NCI-H510A treated with DMSO at 0.1 percent for 48 hours (cell line): Measurements from ENCODE around the gene SLC12A4.
"Not testable (repeated sequence)": the region's sequence is repeated elsewhere in the genome, so short reads cannot be mapped to it uniquely, and the experiment has no call there.

Experiments used
- DNase-seq: peaks from one replicate; lab custom pipeline; 2025; lab: John Stamatoyannopoulos, UW

The SLC12A4 gene

DNA sequence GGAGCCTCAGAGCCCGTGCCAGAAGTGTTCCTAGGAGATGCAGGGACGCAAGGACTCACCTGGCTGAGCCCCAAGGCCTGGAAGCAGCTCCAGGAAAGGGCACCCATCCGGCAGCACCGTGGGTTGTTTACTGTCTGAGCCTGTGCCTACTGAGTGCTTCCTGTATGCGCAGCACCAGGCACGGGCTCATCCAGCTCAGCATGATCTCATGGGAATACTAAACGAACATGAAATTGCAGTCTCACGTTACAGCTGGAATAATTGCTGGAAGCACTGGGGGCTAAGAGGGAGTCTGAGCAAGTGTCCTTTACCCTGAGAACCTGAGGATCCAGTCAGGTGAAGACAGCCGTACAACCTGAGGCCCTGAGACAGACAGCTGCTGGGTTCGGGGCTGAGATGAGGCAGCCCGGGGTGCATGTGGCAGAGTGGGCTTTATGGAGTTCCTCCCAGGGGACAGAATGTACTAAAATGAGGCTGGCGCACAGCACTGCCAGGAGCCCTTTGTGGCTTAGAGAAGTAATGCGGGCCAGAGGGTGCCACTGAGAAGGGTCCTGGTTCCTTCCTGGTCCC, 42.2 kb downstream of the SLC12A4 start:
- peak; percentile 85 for DNase-seq

DNA sequence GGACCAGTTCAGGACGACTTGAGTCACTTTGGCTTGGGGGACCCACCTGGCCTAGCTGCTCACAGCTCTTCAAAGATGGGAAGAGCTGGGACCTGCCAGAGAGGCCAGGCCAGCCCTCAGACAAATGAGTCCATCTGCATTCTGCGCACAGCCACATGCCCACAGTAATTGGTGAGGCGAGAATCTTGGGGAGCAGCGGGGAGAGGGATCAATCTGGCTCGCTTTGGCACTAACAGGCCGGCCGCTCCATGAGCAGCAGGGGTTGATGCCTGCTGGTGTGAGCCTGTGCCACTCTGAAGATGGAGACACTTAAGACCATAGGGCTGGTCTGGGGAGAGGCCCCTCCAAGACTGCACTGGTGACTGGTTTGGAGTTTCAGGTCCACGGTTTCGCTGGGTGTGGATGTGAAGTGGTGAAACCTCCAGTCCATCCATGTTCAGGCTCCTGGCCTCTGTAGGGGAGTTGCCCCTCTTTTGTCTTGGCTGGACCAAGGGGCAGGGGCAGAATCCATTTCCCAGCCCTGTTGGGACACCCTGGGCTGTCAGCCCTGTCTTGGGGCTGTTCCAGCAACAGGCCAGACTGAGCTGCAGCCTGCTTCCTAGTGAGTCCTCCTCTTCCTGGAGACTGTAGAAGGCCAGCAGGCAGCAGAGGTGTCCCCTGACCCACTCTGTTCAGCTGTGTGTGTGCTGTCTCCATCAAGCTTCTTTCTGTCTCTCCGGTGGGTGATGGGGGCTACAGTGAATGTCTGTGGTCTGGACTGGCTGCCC, 44.1 kb downstream of the SLC12A4 start:
- DNase-seq, result no peak

DNA sequence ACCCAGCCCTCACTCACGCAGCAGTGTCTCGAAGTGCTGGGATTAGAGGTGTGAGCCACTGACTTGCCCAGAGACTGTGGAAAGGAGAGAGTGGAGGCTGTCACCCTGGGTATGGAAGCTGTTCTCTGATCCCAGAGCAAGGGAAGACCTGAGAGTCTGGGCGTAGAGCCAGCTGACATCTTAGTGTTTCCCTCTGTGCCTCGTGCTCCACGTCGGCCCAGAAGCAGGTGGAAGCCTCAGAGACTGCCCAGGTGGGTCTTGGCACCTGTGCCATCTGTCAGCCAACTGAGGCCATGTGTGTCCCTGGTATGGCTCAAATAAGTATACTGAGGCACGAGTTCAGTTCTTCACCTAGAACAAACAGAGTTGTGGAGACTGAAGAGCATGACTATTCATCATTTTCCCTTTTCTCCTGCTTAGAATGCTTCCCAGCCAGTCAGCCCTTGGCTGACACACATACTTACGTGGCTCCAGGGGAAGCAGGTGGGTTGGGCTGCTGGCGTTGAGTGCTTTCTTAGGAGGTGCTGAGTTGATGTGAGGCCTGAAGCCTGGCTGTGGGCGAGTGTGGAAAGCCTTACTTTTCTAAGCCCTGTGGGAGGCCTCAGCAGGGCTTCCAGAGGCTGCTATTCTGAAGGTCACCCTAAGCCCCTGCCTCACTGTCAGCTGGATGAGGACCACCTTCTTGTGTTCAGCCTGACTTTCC, 44.9 kb downstream of the SLC12A4 start:
- DNase-seq, result peak; percentile 37

DNA sequence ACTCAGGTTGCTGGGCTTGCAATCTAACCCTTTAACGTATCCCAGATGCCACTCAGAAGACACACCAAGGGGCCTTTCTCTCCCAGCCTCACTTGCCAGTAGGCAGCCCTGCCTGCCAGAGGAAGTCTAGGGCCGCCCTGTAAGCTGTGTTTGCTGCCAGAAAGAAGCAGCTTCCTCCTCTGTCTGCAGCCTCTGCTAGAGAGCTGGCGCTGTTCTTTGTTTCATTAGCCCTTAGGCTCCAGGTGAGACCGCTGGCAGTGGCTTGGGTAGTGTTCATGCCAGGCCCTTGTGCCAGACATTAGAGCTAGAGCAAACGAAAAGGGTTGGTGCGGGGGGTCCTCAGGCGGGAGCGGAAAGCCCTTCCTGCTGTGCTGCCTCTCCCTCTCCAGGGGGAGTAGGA, 45.7 kb downstream of the SLC12A4 start:
- DNase-seq, result peak; percentile 51

DNA sequence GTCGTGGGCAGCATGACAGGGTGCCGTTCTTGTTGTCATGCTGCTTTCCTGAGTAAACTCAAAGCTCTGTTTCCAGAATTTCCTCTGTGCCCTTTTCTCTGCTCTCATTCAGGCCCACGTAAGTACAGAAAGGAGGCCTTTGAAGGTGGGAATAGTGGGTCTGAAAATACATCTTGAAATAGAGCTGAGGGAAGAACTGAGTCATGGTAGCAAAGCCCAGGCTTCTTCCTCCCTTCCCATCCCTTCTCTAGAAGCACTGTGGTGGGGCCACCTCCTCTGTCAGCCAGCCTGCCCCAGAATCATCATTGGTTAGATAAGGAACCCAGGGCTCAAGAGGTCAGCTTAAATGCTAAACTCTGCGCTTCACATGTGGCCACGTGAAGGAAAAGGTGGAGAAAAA, 46.2 kb downstream of the SLC12A4 start:
- DNase-seq, result no peak

DNA sequence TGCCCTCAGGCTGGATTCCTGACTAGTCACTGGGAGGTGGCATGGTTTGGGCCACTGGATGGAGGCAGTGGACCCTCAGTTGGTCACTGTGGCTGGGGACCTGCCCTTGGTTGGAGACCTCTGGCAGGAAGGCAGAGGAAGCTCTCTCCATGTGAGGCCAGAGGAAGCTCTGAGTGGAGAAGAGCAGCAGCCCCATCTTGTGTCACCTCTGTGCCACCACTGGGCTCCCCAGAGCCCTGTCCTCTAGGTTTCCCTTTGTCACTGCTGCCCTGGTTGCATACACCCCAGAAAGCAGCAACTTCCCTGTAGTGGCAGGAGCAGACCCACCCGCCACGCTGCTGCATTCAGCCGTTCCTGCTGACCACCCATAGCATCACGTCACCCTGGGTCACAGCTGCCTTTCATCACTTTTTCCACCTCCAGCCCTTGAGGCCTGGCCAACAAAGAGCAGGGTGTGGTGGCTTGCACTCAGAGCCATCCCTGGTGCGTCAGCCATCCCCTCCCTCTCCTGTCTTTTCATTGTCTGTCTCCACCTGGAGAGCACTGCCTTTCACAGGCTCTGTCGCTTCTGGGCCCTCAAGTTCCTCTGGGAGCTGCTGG, 48.7 kb downstream of the SLC12A4 start:
- DNase-seq, result no peak

DNA sequence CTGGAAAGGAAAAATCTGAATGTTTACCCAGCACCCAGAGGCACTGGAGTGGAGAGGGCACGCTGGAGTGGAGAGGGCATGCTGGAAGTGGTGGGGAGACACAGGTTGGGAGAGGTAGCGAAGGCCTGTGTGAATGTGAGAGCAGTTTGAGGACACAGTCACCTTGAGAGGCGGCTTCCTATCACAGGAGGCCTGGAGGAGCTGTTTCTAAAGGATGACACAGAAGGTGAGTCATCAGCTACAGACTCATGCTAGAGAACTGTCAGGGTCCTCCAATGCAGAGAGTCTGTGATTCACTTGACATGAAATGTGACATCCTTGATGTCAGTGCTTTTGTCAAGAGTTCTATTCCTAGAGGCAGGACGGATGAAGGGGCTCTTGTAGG, 50.6 kb downstream of the SLC12A4 start:
- DNase-seq, result peak; percentile 42

DNA sequence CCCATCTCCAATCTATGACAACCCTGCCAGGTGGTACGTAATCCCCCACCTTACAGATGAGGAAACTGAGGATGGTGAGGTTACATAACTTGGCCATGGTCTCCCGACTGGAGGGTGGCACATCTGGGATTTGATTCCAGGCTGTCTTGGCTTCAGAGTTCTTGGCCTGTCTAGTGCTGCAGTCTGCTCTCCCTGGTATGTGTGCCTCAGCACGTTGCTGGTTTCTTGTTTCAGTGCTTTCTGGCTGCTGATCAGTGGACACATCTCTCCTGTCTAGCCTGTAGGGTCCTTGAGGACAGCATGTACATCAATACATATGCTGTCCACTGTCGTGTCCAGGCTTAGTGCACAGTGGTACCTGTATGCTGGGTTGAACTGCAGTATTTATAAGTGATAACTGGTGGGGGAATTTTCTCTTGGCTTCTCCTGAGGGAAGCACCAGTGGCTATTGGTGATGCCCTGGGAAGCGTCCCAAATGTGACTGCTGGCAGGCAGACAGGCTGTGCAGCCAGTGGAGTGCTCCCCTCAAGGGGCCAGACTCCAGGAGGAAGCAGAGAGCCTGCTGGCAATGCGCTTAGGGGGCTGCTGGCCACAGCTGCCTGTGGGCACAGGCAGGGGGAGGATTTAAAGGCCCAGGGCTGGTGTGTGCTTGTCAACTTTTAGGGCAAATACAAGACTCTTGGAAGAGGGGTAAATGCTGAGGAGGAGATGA, 51.1 kb downstream of the SLC12A4 start:
- no peak for DNase-seq

DNA sequence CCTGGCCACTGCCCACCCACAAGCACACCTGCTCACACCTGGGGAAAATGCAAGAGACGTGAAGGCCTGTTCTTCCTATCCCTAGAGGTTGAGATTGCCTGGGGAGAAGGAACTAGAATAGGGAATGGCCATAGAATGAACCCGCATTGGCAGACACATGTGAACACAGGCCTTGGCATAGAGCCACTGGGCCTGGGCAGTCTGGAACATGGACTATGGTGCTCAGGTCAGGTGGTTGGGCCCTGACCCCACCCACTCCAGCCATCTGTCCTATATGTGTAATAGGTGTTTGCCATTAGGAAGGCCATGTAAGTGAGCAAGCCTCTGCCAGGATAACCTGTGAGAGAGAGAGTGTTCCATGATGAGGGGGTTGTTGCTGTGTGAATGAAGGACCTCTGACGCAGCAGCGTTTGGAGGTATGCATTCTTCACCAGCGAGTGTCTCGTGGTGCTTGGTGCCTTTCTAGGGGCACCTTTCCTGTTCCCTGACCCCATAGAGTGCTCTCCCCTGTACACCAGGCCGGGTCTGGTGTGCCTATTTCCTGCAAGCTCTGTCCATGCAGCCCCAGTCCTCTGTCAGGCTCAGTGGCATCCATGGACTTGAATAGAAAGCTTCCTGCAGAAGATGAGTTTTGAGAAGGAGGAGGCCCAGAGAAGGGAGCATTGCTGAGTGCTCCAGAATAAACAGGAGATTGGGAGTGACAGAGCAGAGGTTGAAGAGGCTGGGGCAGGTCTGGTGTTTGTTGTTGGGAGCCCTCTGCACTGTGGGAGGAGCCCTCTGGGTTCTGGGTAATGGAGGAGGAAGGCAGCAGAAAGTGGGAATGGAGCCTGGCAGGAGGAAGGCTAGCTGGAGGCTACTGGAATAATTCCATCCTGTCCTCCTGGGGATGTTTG, 52.4 kb downstream of the SLC12A4 start:
- no peak for DNase-seq

DNA sequence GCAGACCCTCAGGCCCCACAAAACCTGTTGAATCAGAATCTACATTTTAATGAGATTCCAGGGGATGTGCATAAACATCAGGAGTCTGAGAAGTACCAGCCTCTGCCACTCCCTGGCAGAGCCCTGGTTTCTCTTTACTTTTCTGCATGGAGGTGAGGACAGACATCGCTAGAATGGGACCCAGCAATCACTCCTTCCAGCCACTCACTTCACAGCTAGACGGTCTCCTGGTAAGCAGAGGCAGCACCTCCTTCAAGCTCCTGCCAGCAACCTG, 53.0 kb downstream of the SLC12A4 start:
- not testable (repeated sequence) for DNase-seq

DNA sequence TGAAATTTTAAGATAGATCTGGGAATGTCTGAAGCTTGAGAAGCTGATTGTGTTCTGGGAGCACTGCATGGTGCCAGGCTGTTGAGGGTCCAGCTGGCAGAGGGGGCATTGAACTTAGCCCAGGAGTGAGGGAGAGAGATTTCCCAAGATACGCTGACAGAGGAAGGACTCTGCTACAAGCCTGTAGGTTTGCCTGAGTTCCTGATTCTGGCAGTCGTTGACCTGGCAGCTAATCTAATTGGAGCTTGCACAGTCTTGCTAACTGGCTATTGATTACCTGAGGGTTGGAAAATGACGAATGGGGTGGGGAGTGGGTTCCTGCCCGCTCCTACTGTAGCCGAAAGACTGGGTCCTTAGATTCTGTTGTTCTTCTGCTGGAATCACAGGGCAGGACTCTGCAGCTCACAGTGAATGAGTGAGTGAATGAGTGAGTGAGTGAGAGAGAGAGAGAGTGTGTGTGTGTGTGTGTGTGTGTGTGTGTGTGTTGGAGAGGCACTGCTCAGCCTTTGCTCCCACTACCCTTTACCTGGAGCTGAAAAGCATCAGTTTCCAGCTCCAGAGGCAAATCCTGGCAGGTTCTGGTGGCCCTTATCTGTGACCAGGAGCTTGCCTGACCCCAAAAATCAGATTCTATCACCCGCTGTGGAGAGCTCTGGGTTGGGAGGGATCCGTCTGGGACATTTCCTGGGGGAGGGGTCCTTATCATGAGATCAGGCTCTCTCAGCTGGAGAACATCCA, 53.5 kb downstream of the SLC12A4 start:
- no peak for DNase-seq

DNA sequence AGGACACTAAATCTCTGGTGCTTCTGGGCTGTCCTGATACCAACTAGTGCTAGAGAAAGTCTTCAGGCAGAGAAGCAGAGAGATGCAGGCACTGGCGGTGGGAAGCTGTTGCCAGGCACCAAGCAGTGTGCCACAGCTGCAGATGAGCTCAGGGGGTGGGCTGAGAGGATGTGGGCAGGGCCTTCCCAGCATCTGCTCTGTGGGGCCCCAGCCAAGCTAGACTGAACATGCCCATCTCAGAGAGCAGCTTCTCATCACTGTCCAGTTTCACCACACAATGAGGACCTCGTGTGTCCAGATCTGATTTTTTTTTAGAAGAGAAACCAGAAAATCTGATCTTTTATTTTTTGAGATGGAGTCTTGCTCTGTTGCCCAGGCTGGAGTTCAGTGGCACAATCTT, 58.3 kb downstream of the SLC12A4 start:
- peak; percentile 15 for DNase-seq

DNA sequence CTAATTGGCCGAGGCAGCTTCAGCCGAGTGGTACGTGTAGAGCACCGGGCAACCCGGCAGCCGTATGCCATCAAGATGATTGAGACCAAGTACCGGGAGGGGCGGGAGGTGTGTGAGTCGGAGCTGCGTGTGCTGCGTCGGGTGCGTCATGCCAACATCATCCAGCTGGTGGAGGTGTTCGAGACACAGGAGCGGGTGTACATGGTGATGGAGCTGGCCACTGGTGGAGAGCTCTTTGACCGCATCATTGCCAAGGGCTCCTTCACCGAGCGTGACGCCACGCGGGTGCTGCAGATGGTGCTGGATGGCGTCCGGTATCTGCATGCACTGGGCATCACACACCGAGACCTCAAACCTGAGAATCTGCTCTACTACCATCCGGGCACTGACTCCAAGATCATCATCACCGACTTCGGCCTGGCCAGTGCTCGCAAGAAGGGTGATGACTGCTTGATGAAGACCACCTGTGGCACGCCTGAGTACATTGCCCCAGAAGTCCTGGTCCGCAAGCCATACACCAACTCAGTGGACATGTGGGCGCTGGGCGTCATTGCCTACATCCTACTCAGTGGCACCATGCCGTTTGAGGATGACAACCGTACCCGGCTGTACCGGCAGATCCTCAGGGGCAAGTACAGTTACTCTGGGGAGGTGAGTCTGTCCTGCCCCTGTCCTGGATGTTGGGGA, 59.2 kb downstream of the SLC12A4 start:
- no peak for DNase-seq

DNA sequence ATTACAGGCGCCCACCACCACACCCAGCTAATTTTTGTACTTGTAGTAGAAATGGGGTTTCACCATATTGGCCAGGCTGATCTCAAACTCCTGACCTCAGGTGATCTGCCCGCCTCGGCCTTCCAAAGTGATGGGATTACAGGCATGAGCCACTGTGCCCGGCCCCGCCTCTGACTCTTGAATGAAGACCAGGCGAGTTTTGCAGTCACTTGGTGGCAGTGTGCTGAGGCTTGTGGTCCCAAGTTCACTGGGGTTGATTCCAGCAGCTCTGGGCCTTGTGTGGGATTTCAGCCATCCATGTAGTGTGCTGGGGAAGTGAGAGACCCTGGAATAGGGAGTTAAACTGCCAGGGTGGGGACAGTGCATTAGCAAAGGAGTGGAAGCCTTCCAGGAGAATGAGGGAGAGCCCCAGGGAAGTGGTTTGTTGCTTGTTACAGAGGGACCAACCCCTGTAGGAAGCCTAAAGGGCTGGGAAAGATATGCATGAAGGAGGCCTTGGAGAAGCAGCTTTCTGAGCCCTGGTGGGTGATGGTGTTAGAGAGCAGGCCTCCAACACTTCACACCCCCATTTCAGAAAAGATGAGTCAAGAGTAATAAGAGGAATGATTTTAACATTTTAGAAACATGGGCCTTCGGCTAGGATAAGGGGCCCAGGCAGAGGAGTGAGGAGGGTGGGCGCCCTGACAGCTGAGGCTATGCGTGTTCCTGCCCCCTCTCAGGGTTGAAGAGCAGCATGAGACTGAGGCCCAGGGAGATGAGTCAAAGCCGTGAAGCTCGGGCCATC, 60.8 kb downstream of the SLC12A4 start:
- DNase-seq, result no peak

DNA sequence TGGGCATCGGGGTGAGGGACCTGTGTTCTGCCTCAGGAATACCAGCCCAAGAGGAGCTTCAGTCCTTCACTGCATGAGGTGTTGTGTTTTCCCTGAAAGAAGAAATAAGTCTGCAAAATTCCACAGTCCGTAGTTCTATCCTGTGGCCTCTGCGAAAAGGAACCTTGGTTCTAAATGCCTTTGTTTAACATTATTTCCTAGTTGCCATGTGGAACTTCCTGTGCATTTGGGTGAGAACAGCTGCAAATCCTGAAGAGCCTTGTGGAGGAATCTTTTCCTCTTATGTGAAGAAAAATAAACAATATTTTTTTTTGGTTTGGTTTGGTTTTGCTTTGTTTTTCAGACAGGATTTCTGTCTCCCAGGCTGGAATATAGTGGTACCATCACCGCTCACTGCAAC, 65.6 kb downstream of the SLC12A4 start:
- DNase-seq, result no peak

DNA sequence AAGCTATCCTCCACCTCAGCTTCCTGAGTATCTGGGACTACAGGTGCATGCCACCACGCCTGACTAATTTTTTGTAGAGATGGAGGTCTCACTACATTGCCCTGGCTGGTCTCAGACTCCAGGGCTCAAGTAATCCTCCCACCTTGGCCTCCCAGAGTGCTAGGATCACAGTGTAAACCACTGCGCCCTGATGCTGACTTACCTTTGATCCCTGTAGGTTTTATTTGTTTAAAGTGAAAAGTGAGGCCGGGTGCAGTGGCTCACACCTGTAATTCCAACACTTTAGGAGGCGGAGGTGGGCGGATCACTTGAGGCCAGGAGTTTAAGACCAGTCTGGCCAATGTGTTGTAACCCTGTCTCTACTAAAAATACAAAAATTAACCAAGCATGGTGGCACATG, 66.7 kb downstream of the SLC12A4 start:
- no peak for DNase-seq

DNA sequence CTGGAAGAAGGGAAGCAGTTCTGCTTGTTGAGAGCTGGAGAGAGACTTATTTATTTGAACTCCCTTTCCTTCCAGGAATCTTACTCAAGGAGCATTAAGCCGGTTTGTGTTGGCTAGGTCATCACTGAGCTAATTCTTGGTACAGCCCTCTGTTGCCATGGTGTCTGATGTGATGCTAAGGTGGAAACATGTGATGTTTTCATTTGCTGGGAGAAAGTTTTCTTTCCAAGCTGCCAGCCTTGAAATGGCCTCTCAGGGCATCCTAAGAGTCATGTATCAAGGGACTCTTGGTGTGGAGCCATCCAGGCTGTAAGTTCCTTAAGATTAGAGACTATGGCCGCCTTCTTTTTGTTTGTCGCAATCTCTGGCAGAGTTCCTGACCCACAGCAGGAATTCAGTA, 71.2 kb downstream of the SLC12A4 start:
- DNase-seq, result no peak

DNA sequence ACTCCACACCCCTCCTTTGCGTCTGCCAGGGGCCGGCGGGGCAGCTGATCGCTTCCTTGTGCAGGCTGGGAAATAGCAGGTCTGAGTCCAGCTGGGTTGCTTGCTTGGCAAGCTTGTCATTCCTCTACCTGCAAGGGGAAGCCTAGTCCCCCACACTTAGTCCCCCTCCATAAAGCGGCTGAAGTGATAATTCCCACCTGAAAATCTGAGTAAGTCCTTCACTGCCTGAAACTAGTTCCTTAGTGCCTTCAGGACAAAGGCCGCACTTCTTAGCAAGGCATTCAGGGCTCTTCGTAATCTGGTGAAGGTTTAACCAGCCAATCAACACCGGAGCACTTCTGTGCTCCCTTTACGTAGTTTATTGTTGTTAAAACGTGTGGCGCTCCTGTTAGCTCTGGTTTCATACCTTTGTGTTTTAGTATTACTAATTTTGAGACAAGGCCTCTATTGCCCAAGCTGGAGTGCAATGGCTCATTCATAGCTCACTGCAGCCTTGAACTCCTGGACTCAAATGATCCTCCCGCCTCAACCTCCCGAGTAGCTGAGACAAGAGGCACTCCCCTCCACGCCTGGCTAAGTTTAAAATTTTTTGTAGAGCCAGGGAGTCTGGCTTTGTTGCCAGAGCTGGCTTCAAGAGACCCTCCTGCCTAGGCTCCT, 74.6 kb downstream of the SLC12A4 start:
- no peak for DNase-seq
